HepG2 (cell line): Measurements from ENCODE around the gene ANXA6. TPM values are rescaled to one million over a fixed set of nuclear protein-coding genes. Genes with fewer than 3 reads are reported as not detected.
A peak's percentile ranks its signal among the peaks of the same experiment; 100 is the strongest.

Experiments used
- ATAC-seq: fragments of 200-7000 bp; cut with Tn5 transposase; 3 replicates; pipeline ENCODE4 v1.9.1; 2020; ENCODE audit warnings: mild to moderate bottlenecking, moderate library complexity
- BruUV-seq: library from RNA; stranded (reverse); fragments of 400-500 nt; replicated peaks from 2 replicates; lab custom pipeline; 2021; lab: Mats Ljungman, UMichigan
- CTCF ChIA-PET: fragments of 300-600 bp; formaldehyde crosslinking; extraction: SDS; loops from one replicate; lab custom pipeline; 2021; ENCODE audit warnings: low total read pairs, inconsistent platforms, low intra/inter-chr PET ratio; lab: Yijun Ruan, JAX
- POLR2A ChIA-PET: fragments of 350-600 bp; sonication (Branson Sonifier 250); formaldehyde crosslinking; loops from one replicate; lab custom pipeline; 2020; ENCODE audit warnings: antibody characterized with exemption, inconsistent platforms; lab: Yijun Ruan, JAX
- DNase-seq: peaks from one replicate; pipeline ENCODE4 v3.0.0-alpha.2; 2015; ENCODE audit warnings: low spot score
- FAIRE-seq: peaks from 3 replicates; lab custom pipeline; 2011; peaks lifted over from hg19 to GRCh38; lab: Jason Lieb, UNC
- H2AFZ ChIP-seq: one replicate; pipeline ENCODE4 v1.6.1; 2011; ENCODE audit warnings: low read length, inconsistent platforms
- H3K27ac ChIP-seq: fragments of 300-600 bp; 3 replicates; pipeline ENCODE4 v1.8.0; 2011; ENCODE audit warnings: mixed run types, mild to moderate bottlenecking, mixed read lengths, low read length, inconsistent platforms; ENCODE audit not compliant: insufficient read depth; ENCODE audit errors: extremely low read length
- H3K27me3 ChIP-seq, 2 experiments: fragments of 200-600 bp in 1 of 2; 2 replicates in 1 of 2; 3 replicates in 1 of 2; pipeline versions ENCODE4 v1.6.0 to v1.8.0; 2011; ENCODE audit warnings: low read length in 2 of 2, mild to moderate bottlenecking in 2 of 2, moderate library complexity in 2 of 2, inconsistent platforms in 1 of 2; ENCODE audit not compliant: insufficient read depth in 2 of 2, control insufficient read depth in 1 of 2
- H3K36me3 ChIP-seq, 2 experiments: fragments of 200-600 bp in 1 of 2; replicated peaks in 1 of 2; 2 replicates in 1 of 2; 3 replicates in 1 of 2; pipeline versions ENCODE4 v1.5.1 to v1.8.0; 2011; ENCODE audit warnings: low read length in 2 of 2, inconsistent platforms in 1 of 2; ENCODE audit not compliant: insufficient read depth in 2 of 2, control insufficient read depth in 1 of 2
- H3K4me1 ChIP-seq: 2 replicates; pipeline ENCODE4 v1.5.1; 2012; ENCODE audit warnings: low read length, inconsistent platforms; ENCODE audit not compliant: insufficient read depth
- H3K4me2 ChIP-seq: 2 replicates; pipeline ENCODE4 v1.6.0; 2011; ENCODE audit warnings: low read depth, low read length, inconsistent platforms
- H3K4me3 ChIP-seq, 3 experiments: fragments of 200-600 bp in 1 of 3; sonication (generic), shearing (Covaris generic) in 1 of 3; replicated peaks in 1 of 3; 2 replicates each; pipeline ENCODE4 v1.5.1; 2011 to 2016; ENCODE audit warnings: low read length in 3 of 3, inconsistent platforms in 2 of 3, low read depth in 2 of 3, mild to moderate bottlenecking in 2 of 3, control low read depth in 1 of 3, mixed read lengths in 1 of 3; ENCODE audit not compliant: insufficient read depth in 1 of 3
- H3K79me2 ChIP-seq: one replicate; pipeline ENCODE4 v1.6.1; 2011; ENCODE audit warnings: low read length, inconsistent platforms; ENCODE audit not compliant: insufficient read depth
- H3K9ac ChIP-seq: 2 replicates; pipeline ENCODE4 v1.6.0; 2011; ENCODE audit warnings: mild to moderate bottlenecking, low read depth, low read length, inconsistent platforms; ENCODE audit not compliant: insufficient read depth
- H3K9me3 ChIP-seq: 2 replicates; pipeline ENCODE4 v1.5.1; 2012; ENCODE audit warnings: mild to moderate bottlenecking, low read length
- H4K20me1 ChIP-seq: 2 replicates; pipeline ENCODE4 v1.6.0; 2011; ENCODE audit warnings: inconsistent platforms, mild to moderate bottlenecking, low read length, moderate library complexity; ENCODE audit not compliant: insufficient read depth
- HNF4A ChIP-seq: sonication (generic); formaldehyde crosslinking; IDR thresholded peaks from 2 replicates; pipeline ENCODE4 v1.4.0; 2020; ENCODE audit warnings: missing genetic modification reagents
- MIER3 ChIP-seq: IDR thresholded peaks from 2 replicates; pipeline ENCODE4 v1.6.1; 2016; ENCODE audit warnings: missing compliant biosample characterization, borderline replicate concordance
- NR3C1 ChIP-seq: sonication (generic); formaldehyde crosslinking; IDR thresholded peaks from 2 replicates; pipeline ENCODE4 v1.4.0; 2020; ENCODE audit warnings: missing genetic modification reagents
- PHF5A ChIP-seq: IDR thresholded peaks from one replicate; pipeline ENCODE4 v1.6.1; 2018; ENCODE audit warnings: low read depth, missing genetic modification reagents; ENCODE audit not compliant: unreplicated experiment
- SNAI1 ChIP-seq: sonication (generic); formaldehyde crosslinking; IDR thresholded peaks from 2 replicates; pipeline ENCODE4 v1.5.0; 2020; ENCODE audit warnings: mild to moderate bottlenecking, missing genetic modification reagents, borderline replicate concordance
- TBX2 ChIP-seq: sonication (generic); formaldehyde crosslinking; IDR thresholded peaks from 2 replicates; pipeline ENCODE4 v1.5.0; 2020; ENCODE audit warnings: missing genetic modification reagents, mild to moderate bottlenecking, borderline replicate concordance
- XBP1 ChIP-seq: sonication (generic); formaldehyde crosslinking; IDR thresholded peaks from 2 replicates; pipeline ENCODE4 v1.5.0; 2020; ENCODE audit warnings: missing genetic modification reagents
- ZBTB21 ChIP-seq: sonication (generic); formaldehyde crosslinking; IDR thresholded peaks from 2 replicates; pipeline ENCODE4 v1.4.0; 2020; ENCODE audit warnings: missing genetic modification reagents
- ZNF235 ChIP-seq: sonication (generic); formaldehyde crosslinking; IDR thresholded peaks from 2 replicates; pipeline ENCODE4 v1.8.1; 2023; ENCODE audit warnings: mild to moderate bottlenecking, missing genetic modification reagents, borderline replicate concordance
- ZNF556 ChIP-seq: sonication (generic); formaldehyde crosslinking; IDR thresholded peaks from 2 replicates; pipeline ENCODE4 v1.4.0; 2020; ENCODE audit warnings: mild to moderate bottlenecking, missing genetic modification reagents, borderline replicate concordance
- ZNF572 ChIP-seq: sonication (generic); formaldehyde crosslinking; IDR thresholded peaks from 2 replicates; pipeline ENCODE4 v1.5.1; 2020; ENCODE audit warnings: mild to moderate bottlenecking, missing genetic modification reagents
- ZNF644 ChIP-seq: IDR thresholded peaks from 2 replicates; pipeline ENCODE4 v1.6.1; 2016; ENCODE audit warnings: low read depth
- WGBS: methylation state at CpG from one replicate; pipeline ENCODE4 v1.1.6; 2017; ENCODE audit warnings: low lambda C conversion rate; 5-methylcytosine and 5-hydroxymethylcytosine counted together
- in situ Hi-C: cut with HindIII; loops from 2 replicates; pipeline ENCODE4 v1.10.0; 2017; ENCODE audit warnings: low pct_unique_long_range_greater_than_20kb; ENCODE audit not compliant: extremely low pct_ligation_motif_present
- intact Hi-C: fragments of 100-400 bp; cut with micrococcal nuclease; formaldehyde crosslinking; loops from one replicate; pipeline ENCODE4 v1.10.0; 2022; ENCODE audit not compliant: unreplicated experiment
- polyA plus RNA-seq, 8 experiments: library from polyadenylated mRNA; depleted of rRNA in 3 of 8; stranded (reverse) in 7 of 8; unstranded in 1 of 8; fragments of >200 nt; fragmentation: Illumina TruSeq in 4 of 8; extraction: Trizol in 4 of 8; gene quantifications; 2 replicates each; pipeline versions ENCODE4 v1.2.1 to v1.2.3, GENCODE V29; 2011 to 2016; ENCODE audit warnings: low read depth in 4 of 8, missing spikeins in 1 of 8, mixed read lengths in 1 of 8; ENCODE audit not compliant: insufficient read depth in 1 of 8
- total RNA-seq, 5 experiments: library from RNA; depleted of rRNA; stranded (reverse); fragments of >200 nt; fragmentation: Illumina TruSeq; extraction: Trizol; gene quantifications; 2 replicates each; pipeline ENCODE4 v1.2.3, GENCODE V29; 2016; ENCODE audit warnings: low read depth in 1 of 5
- TF ChIP-seq, protein P1 (sequence below): sonication (generic); formaldehyde crosslinking; conservative IDR thresholded peaks from 2 replicates; pipeline ENCODE4 v1.8.0; 2022; ENCODE audit warnings: missing genetic modification reagents
- TF ChIP-seq, protein P2 (sequence below): IDR thresholded peaks from 2 replicates; pipeline ENCODE4 v1.6.1; 2018; ENCODE audit warnings: missing genetic modification reagents, mild to moderate bottlenecking, missing compliant biosample characterization
- TF ChIP-seq, protein P3 (sequence below): sonication (generic); formaldehyde crosslinking; IDR thresholded peaks from 2 replicates; pipeline ENCODE4 v1.5.0; 2020; ENCODE audit warnings: missing genetic modification reagents, mild to moderate bottlenecking, borderline replicate concordance
- TF ChIP-seq, protein P4 (sequence below): sonication (generic); formaldehyde crosslinking; IDR thresholded peaks from 2 replicates; pipeline ENCODE4 v1.5.0; 2020; ENCODE audit warnings: missing genetic modification reagents

ANXA6 gene
- total and polyA plus RNA-seq, 2 of the 13 experiments (the other 11 are each of a cell fraction or from before 2014, with no cell fraction given): 103 to 125 TPM

GRCh38 chr5:151087486-151087885, 70.1 kb downstream of the ANXA6 start:
- BruUV-seq: no TSS peak
- ChIA-PET POLR2A (interaction anchor here (1.1 kb wide), 1 partner anchor 67 kb away, joined by 3 read pairs; the partner anchor contains the start of gene GPX3), CTCF (no interaction called here)
- H3K9me3 ChIP-seq: no peaks in the 10 kb centered on the region
- peak overlapping the region; percentile 87 for H3K4me2 ChIP-seq
- DNase-seq (no peak), ATAC-seq (no peak), FAIRE-seq (no peak)
- no peaks in the 10 kb centered on the region for H3K79me2 ChIP-seq
- H3K36me3 ChIP-seq: no peaks in the 10 kb centered on the region
- no peak overlapping the region for H3K9ac ChIP-seq
- TF ChIP-seq PHF5A (no peak), ZNF572 (CRISPR knock-in tag) (no peak), ZBTB21 (CRISPR knock-in tag) (no peak), TBX2 (CRISPR knock-in tag) (no peak), MIER3 (CRISPR knock-in tag) (no peak), ZNF556 (CRISPR knock-in tag) (no peak), SNAI1 (CRISPR knock-in tag) (no peak), NR3C1 (no peak), ZNF644 (CRISPR knock-in tag) (no peak), HNF4A (CRISPR knock-in tag) (no peak), XBP1 (CRISPR knock-in tag) (no peak), ZNF235 (no peak)
- TF ChIP-seq, protein P1, sequence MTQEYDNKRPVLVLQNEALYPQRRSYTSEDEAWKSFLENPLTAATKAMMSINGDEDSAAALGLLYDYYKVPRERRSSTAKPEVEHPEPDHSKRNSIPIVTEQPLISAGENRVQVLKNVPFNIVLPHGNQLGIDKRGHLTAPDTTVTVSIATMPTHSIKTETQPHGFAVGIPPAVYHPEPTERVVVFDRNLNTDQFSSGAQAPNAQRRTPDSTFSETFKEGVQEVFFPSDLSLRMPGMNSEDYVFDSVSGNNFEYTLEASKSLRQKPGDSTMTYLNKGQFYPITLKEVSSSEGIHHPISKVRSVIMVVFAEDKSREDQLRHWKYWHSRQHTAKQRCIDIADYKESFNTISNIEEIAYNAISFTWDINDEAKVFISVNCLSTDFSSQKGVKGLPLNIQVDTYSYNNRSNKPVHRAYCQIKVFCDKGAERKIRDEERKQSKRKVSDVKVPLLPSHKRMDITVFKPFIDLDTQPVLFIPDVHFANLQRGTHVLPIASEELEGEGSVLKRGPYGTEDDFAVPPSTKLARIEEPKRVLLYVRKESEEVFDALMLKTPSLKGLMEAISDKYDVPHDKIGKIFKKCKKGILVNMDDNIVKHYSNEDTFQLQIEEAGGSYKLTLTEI: no peak
- TF ChIP-seq, protein P2, sequence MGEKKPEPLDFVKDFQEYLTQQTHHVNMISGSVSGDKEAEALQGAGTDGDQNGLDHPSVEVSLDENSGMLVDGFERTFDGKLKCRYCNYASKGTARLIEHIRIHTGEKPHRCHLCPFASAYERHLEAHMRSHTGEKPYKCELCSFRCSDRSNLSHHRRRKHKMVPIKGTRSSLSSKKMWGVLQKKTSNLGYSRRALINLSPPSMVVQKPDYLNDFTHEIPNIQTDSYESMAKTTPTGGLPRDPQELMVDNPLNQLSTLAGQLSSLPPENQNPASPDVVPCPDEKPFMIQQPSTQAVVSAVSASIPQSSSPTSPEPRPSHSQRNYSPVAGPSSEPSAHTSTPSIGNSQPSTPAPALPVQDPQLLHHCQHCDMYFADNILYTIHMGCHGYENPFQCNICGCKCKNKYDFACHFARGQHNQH (CRISPR knock-in tag): no peak
- TF ChIP-seq, protein P3, sequence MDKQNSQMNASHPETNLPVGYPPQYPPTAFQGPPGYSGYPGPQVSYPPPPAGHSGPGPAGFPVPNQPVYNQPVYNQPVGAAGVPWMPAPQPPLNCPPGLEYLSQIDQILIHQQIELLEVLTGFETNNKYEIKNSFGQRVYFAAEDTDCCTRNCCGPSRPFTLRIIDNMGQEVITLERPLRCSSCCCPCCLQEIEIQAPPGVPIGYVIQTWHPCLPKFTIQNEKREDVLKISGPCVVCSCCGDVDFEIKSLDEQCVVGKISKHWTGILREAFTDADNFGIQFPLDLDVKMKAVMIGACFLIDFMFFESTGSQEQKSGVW: no peak
- TF ChIP-seq, protein P4, sequence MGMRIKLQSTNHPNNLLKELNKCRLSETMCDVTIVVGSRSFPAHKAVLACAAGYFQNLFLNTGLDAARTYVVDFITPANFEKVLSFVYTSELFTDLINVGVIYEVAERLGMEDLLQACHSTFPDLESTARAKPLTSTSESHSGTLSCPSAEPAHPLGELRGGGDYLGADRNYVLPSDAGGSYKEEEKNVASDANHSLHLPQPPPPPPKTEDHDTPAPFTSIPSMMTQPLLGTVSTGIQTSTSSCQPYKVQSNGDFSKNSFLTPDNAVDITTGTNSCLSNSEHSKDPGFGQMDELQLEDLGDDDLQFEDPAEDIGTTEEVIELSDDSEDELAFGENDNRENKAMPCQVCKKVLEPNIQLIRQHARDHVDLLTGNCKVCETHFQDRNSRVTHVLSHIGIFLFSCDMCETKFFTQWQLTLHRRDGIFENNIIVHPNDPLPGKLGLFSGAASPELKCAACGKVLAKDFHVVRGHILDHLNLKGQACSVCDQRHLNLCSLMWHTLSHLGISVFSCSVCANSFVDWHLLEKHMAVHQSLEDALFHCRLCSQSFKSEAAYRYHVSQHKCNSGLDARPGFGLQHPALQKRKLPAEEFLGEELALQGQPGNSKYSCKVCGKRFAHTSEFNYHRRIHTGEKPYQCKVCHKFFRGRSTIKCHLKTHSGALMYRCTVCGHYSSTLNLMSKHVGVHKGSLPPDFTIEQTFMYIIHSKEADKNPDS: no peak
- H4K20me1 ChIP-seq: no peaks in the 10 kb centered on the region
- in situ Hi-C loops (no loop called here), intact Hi-C loops (loop anchor here (5.0 kb wide), 1 partner anchor 35 kb away; no protein-coding TSS in a partner anchor)
- peaks cover 2 to 10% of the 10 kb centered on the region in 2 experiments; a peak in 2 of 5 replicates for H3K27me3 ChIP-seq
- WGBS: 83% methylated on average over 7 of the region's 7 CpGs
- no peak overlapping the region for H2AFZ ChIP-seq
- no peak overlapping the region for H3K4me3 ChIP-seq
- H3K27ac ChIP-seq: no peak overlapping the region
- peaks cover 43% of the 10 kb centered on the region for H3K4me1 ChIP-seq
